Choroid plexus epithelial cell (primary cell): ENCODE measurements around the gene ADCY9.
"Not testable (repeated sequence)": the region's sequence is repeated elsewhere in the genome, so short reads cannot be mapped to it uniquely, and the experiment has no call there.

ENCODE experiments used
- DNase-seq: peaks from one replicate; pipeline ENCODE4 v3.0.0-alpha.2; 2010; ENCODE audit warnings: low read depth
- H3K4me3 ChIP-seq: 2 replicates; pipeline ENCODE4 v1.5.1; 2011; ENCODE audit warnings: low read depth, mild to moderate bottlenecking, control low read depth, low read length, moderate library complexity
- TF ChIP-seq, protein P1 (sequence below): conservative IDR thresholded peaks from 2 replicates; pipeline ENCODE4 v1.5.1; 2011; ENCODE audit warnings: low read depth, mild to moderate bottlenecking, control low read depth, inconsistent platforms, low read length, moderate library complexity

Gene ADCY9

GRCh38 chr16:3952737-3953131 lies 163.5 kb downstream of the ADCY9 start:
- H3K4me3 ChIP-seq = no peak overlapping the region
- DNase-seq = peak; percentile 9
- TF ChIP-seq, protein P1, sequence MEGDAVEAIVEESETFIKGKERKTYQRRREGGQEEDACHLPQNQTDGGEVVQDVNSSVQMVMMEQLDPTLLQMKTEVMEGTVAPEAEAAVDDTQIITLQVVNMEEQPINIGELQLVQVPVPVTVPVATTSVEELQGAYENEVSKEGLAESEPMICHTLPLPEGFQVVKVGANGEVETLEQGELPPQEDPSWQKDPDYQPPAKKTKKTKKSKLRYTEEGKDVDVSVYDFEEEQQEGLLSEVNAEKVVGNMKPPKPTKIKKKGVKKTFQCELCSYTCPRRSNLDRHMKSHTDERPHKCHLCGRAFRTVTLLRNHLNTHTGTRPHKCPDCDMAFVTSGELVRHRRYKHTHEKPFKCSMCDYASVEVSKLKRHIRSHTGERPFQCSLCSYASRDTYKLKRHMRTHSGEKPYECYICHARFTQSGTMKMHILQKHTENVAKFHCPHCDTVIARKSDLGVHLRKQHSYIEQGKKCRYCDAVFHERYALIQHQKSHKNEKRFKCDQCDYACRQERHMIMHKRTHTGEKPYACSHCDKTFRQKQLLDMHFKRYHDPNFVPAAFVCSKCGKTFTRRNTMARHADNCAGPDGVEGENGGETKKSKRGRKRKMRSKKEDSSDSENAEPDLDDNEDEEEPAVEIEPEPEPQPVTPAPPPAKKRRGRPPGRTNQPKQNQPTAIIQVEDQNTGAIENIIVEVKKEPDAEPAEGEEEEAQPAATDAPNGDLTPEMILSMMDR = no peak

GRCh38 chr16:3951861-3952736 lies 164.1 kb downstream of the ADCY9 start:
- TF ChIP-seq, protein P1 = no peak
- no peak overlapping the region for H3K4me3 ChIP-seq
- peak; percentile 70 for DNase-seq

- DNase-seq, H3K4me3 ChIP-seq: not testable (repeated sequence)
These were observed 164.9 kb downstream of the ADCY9 start for GRCh38 chr16:3951380-3951779.

GRCh38 chr16:3950343-3951193 lies 165.7 kb downstream of the ADCY9 start:
- TF ChIP-seq, protein P1 = no peak
- H3K4me3 ChIP-seq = peak overlapping the region; percentile 3
- peak; percentile 99 for DNase-seq

DNA sequence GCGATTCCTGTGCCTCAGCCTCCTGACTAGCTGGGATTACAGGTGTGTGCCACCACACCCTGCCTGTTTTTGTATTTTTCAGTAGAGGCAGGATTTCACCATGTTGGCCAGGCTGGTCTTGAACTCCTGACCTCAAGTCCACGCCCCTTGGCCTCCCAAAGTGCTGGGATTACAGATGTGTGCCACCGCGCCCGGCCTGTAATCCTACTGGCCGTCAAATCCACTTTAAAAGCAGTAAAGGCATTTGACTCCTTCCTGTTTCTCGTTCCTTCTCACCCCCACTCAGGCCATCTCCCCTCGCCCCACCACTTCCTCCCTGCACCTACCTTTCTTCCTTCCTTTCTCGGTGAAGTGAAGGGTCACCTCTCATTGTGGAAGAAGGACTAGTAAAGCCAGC lies 166.3 kb downstream of the ADCY9 start:
- H3K4me3 ChIP-seq = no peak overlapping the region
- TF ChIP-seq, protein P1 = no peak
- DNase-seq = no peak

GRCh38 chr16:3949287-3949686 lies 167.0 kb downstream of the ADCY9 start:
- H3K4me3 ChIP-seq = no peak overlapping the region
- TF ChIP-seq, protein P1 = no peak
- DNase-seq = no peak

- TF ChIP-seq, protein P1 = no peak
- no peak for DNase-seq
- H3K4me3 ChIP-seq = no peak overlapping the region
These were observed 167.8 kb downstream of the ADCY9 start for GRCh38 chr16:3948378-3948995.
